Measurements from ENCODE around the gene VWA3B. TPM values are rescaled to one million over a fixed set of nuclear protein-coding genes. Genes with fewer than 3 reads are reported as not detected.

The VWA3B gene
- total and polyA plus RNA-seq, 8 donors, result 1.0 to 7.8 (median 4.6) TPM; not detected in 1

DNA sequence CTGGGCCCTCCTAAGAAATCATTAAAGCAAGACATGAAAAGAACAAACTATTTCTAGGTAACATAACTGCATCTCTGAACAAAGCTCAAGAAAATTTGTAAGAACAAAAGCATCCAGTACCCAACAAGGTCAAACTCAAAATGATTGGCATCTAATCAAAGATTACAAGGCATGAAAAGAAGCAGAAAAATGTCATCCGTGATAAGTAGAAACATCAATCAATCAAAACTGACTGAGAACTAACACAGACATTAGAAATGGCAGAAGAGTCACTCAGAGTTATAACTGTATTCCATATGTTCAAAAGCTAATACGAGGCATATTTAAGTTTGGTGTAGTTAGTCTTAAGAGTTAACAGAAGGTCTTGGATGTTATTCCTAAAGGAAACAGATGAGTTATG is 80.9 kb downstream of the VWA3B start:
- DNase-seq (no peak), ATAC-seq (no peak)
- TF ChIP-seq, protein P1, sequence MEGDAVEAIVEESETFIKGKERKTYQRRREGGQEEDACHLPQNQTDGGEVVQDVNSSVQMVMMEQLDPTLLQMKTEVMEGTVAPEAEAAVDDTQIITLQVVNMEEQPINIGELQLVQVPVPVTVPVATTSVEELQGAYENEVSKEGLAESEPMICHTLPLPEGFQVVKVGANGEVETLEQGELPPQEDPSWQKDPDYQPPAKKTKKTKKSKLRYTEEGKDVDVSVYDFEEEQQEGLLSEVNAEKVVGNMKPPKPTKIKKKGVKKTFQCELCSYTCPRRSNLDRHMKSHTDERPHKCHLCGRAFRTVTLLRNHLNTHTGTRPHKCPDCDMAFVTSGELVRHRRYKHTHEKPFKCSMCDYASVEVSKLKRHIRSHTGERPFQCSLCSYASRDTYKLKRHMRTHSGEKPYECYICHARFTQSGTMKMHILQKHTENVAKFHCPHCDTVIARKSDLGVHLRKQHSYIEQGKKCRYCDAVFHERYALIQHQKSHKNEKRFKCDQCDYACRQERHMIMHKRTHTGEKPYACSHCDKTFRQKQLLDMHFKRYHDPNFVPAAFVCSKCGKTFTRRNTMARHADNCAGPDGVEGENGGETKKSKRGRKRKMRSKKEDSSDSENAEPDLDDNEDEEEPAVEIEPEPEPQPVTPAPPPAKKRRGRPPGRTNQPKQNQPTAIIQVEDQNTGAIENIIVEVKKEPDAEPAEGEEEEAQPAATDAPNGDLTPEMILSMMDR (IDR thresholded peaks at IDR 0.05), result no peak
- Histone ChIP-seq H3K27ac (no peak overlapping the region), H3K4me1 (no peaks in the 10 kb centered on the region), H3K36me3 (no peaks in the 10 kb centered on the region), H3K9me3 (no peaks in the 10 kb centered on the region), H3K27me3 (peaks cover 0 to 37% of the 10 kb centered on the region in 2 donors), H3K4me3 (no peak overlapping the region)
- intact Hi-C loops (cut with DNase I), result no loop called here

DNA sequence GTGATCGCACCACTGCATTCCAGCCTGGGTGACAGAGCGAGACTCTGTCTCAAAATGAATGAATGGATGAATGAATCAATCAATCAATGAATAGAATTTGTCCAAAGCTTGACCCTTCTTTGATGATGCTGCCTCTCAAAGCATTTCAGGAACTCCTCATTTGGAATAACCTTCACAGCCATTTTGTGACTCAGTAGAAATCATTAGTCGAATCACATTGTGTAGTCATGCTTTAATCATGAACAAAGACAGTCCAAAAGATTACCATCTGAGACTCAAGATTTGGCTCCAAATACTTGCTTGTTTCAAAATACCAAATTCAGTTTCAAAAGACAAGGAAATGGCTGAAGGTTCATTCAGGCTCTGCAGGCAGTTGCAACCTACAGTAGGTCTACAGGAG is 83.1 kb downstream of the VWA3B start:
- TF ChIP-seq, protein P1 (IDR thresholded peaks at IDR 0.05), result no peak
- H3K27ac ChIP-seq, result no peak overlapping the region
- DNase-seq (no peak), ATAC-seq (no peak)
- H3K27me3 ChIP-seq, result peaks cover 0 to 53% of the 10 kb centered on the region in 2 donors
- no peak overlapping the region for H3K4me3 ChIP-seq
- intact Hi-C loops (cut with DNase I), result no loop called here
- H3K36me3 ChIP-seq, result no peaks in the 10 kb centered on the region
- H3K9me3 ChIP-seq, result no peaks in the 10 kb centered on the region
- no peaks in the 10 kb centered on the region for H3K4me1 ChIP-seq

DNA sequence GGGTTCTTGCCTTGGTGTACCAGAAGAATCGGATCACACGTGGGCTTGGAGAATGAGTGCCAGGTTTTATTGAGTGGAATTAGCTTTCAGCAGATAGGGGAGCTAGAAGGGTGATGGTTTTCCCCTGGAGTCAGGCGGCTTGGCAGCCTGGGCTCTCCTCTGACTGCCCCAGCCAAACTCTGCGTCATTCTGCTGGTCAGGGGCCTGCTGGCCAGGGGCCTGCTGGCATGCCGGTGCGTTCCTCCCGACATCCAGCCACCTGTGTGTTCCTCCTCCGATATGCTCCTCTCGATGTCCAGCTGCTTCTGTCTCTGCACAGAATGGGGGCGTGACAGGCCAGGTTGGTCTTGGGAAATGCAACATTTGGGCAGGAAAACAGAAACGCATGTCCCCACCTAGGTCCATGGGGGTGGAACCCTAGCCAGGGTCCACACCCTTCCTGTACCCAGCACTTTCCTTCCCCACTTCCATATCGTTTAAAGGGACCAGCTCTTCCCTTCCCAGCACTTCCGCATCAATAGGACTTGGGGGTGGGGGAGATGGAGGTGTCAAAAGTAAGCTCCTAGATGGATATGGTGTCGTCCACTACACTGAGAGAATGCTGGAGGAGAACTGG is 85.3 kb downstream of the VWA3B start:
- H3K27me3 ChIP-seq, result peaks cover 0 to 54% of the 10 kb centered on the region in 2 donors
- TF ChIP-seq, protein P1 (IDR thresholded peaks at IDR 0.05), result no peak
- no peak overlapping the region for H3K27ac ChIP-seq
- intact Hi-C loops (cut with DNase I), result no loop called here
- no peaks in the 10 kb centered on the region for H3K9me3 ChIP-seq
- H3K4me3 ChIP-seq, result no peak overlapping the region
- no peaks in the 10 kb centered on the region for H3K36me3 ChIP-seq
- DNase-seq (no peak), ATAC-seq (no peak)
- H3K4me1 ChIP-seq, result no peaks in the 10 kb centered on the region

DNA sequence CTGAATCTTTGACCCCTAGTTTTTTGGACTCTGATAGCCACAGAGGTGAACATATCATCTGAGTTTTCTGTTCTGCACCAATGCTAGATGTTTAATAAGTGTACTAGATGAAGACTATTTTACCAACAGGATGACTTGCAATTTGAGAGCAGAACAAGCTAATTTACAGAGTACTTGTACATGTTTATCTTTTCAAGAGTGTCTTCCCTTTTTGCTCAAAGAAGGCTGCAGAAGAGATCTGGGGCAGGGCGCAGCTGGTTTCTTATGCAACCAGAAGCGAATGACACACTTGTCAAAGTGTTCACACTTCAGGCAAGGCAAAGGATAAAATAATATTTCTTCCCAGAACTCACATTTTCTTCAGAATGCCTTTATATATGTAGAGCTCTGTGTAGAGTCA is 86.0 kb downstream of the VWA3B start:
- Histone ChIP-seq H3K4me3 (no peak overlapping the region), H3K9me3 (no peaks in the 10 kb centered on the region), H3K36me3 (no peaks in the 10 kb centered on the region), H3K27ac (no peak overlapping the region), H3K27me3 (peaks cover 0 to 61% of the 10 kb centered on the region in 2 donors), H3K4me1 (no peaks in the 10 kb centered on the region)
- intact Hi-C loops (cut with DNase I), result no loop called here
- ATAC-seq (no peak), DNase-seq (no peak)
- TF ChIP-seq, protein P1 (IDR thresholded peaks at IDR 0.05), result no peak

DNA sequence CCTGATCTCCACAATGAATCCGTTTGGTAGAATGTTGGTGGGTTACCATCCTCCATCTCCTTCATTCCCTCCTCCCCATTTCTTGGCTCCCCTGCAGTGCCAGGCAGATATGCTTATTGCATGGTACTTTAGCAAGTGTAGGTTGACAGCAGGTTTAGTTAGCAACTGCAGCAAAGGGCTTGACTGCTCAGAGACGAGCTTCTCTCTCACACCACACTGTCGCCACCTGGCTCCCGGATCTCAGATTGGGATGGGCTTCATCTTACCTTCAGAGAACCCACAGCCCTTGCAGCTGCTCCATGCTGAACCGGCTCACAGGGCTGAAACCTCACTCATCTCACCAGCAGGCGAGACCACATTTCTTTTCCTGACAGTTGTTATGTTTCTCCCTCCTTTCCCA is 88.8 kb downstream of the VWA3B start:
- no peak for DNase-seq
- no peak overlapping the region for H3K4me3 ChIP-seq
- H3K27me3 ChIP-seq, result peaks cover 4 to 84% of the 10 kb centered on the region in 2 donors
- ATAC-seq, result no peak
- H3K4me1 ChIP-seq, result no peaks in the 10 kb centered on the region
- H3K9me3 ChIP-seq, result no peaks in the 10 kb centered on the region
- TF ChIP-seq, protein P1 (IDR thresholded peaks at IDR 0.05), result no peak
- no peaks in the 10 kb centered on the region for H3K36me3 ChIP-seq
- intact Hi-C loops (cut with DNase I), result no loop called here
- H3K27ac ChIP-seq, result no peak overlapping the region
